Measurements from ENCODE around the gene ANKRD44.

DNA sequence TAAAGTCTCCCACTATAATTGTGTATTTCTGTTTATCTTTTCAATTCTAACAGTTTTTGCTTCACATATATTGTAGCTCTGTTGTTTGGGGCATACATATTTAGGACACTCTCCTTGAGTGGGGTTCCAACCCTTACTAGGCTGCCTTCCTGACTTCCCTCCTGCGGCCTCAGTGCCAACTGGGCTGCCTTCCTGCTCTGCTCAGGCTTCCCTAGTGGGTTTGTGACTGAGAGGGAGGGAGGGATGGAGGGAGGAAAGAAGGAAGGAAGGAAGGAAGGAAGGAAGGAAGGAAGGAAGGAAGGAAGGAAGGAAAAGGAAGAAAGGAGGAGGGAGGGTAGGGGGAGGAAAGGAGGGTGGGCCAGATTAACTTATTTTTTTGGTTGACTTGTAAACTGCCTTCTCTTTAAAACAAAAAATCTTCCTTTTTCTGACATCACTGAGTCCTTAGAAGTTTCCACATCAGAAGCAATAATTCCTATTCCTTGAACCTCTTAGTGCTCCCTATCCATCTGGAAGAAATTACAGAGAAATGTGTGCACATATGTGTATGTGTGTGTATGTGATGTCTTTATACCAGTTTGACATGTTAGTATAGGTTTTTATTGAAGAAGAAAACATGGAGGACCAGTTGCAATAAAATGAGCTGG is 238.7 kb downstream of the ANKRD44 start:
- TF ChIP-seq, protein P1, sequence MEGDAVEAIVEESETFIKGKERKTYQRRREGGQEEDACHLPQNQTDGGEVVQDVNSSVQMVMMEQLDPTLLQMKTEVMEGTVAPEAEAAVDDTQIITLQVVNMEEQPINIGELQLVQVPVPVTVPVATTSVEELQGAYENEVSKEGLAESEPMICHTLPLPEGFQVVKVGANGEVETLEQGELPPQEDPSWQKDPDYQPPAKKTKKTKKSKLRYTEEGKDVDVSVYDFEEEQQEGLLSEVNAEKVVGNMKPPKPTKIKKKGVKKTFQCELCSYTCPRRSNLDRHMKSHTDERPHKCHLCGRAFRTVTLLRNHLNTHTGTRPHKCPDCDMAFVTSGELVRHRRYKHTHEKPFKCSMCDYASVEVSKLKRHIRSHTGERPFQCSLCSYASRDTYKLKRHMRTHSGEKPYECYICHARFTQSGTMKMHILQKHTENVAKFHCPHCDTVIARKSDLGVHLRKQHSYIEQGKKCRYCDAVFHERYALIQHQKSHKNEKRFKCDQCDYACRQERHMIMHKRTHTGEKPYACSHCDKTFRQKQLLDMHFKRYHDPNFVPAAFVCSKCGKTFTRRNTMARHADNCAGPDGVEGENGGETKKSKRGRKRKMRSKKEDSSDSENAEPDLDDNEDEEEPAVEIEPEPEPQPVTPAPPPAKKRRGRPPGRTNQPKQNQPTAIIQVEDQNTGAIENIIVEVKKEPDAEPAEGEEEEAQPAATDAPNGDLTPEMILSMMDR (IDR thresholded peaks at IDR 0.05), result no peak
- TF ChIP-seq EP300 (IDR thresholded peaks at IDR 0.05) (no peak), POLR2AphosphoS5 (IDR thresholded peaks at IDR 0.05) (no peak)

All from gastroesophageal sphincter (tissue), 3 donors.